Retina (tissue), 1 donor: ENCODE data around the gene TECR.
"Not testable (repeated sequence)": the region's sequence is repeated elsewhere in the genome, so short reads cannot be mapped to it uniquely, and the experiment has no call there.

Experiments used
- DNase-seq: peaks from one replicate; pipeline ENCODE4 v3.0.0-alpha.2; 2016

TECR gene

GRCh38 chr19:14562660-14563589 lies 33.5 kb downstream of the TECR start:
- DNase-seq = no peak

- DNase-seq = no peak
These were observed 34.2 kb downstream of the TECR start for GRCh38 chr19:14563590-14563926.

GRCh38 chr19:14563989-14564651 lies 34.7 kb downstream of the TECR start:
- no peak for DNase-seq

- DNase-seq = not testable (repeated sequence)
These were observed 35.4 kb downstream of the TECR start for GRCh38 chr19:14564652-14565297.

GRCh38 chr19:14565298-14565679 lies 35.9 kb downstream of the TECR start:
- no peak for DNase-seq

GRCh38 chr19:14565765-14566711 lies 36.6 kb downstream of the TECR start:
- no peak for DNase-seq

- no peak for DNase-seq
These were observed 37.3 kb downstream of the TECR start for GRCh38 chr19:14566712-14567077.

GRCh38 chr19:14567079-14567478 lies 37.7 kb downstream of the TECR start:
- DNase-seq = no peak

- DNase-seq = no peak
These were observed 41.6 kb downstream of the TECR start for GRCh38 chr19:14570864-14571527.

- peak; percentile 92 for DNase-seq
These were observed 42.5 kb downstream of the TECR start, which contains the start of gene NDUFB7 for GRCh38 chr19:14571695-14572490. TSS of gene NDUFB7 (minus strand) at chr19:14572066. CDS start at chr19:14572000, 66 bp downstream.

- DNase-seq = no peak
These were observed 46.1 kb downstream of the TECR start for GRCh38 chr19:14575428-14575980.

- no peak for DNase-seq
These were observed 47.0 kb downstream of the TECR start for GRCh38 chr19:14576363-14576762.

- no peak for DNase-seq
These were observed 47.9 kb downstream of the TECR start for GRCh38 chr19:14577264-14577663.

GRCh38 chr19:14577885-14578427 lies 48.6 kb downstream of the TECR start:
- no peak for DNase-seq

- DNase-seq = no peak
These were observed 51.3 kb downstream of the TECR start for GRCh38 chr19:14580623-14581237.

- no peak for DNase-seq
These were observed 53.5 kb downstream of the TECR start, which contains the start of gene CLEC17A for GRCh38 chr19:14582894-14583340. TSS of gene CLEC17A (plus strand) at chr19:14583084. CDS start at chr19:14583161, 77 bp downstream.

GRCh38 chr19:14584372-14584771 lies 55.0 kb downstream of the TECR start:
- DNase-seq = not testable (repeated sequence)

- DNase-seq = not testable (repeated sequence)
These were observed 55.8 kb downstream of the TECR start for GRCh38 chr19:14585187-14585586.

- not testable (repeated sequence) for DNase-seq
These were observed 60.0 kb downstream of the TECR start for GRCh38 chr19:14589433-14589832.

- no peak for DNase-seq
These were observed 66.2 kb downstream of the TECR start for GRCh38 chr19:14595558-14595957.
